PC-3 (cell line): Measurements from ENCODE around the gene MCU.

Experiments
- CTCF ChIP-seq: fragments of 300-600 bp; sonication (generic); conservative IDR thresholded peaks from 2 replicates; pipeline ENCODE4 v1.5.1; 2017; ENCODE audit warnings: antibody characterized with exemption, low read depth, mild to moderate bottlenecking, low read length
- EZH2 ChIP-seq: fragments of 300-600 bp; sonication (generic); IDR thresholded peaks from one replicate; pipeline ENCODE4 v1.6.1; 2017; ENCODE audit warnings: antibody characterized with exemption, mild to moderate bottlenecking, low read length; ENCODE audit not compliant: unreplicated experiment
- EZH2phosphoT487 ChIP-seq: fragments of 300-600 bp; sonication (generic); IDR thresholded peaks from 2 replicates; pipeline ENCODE4 v1.6.1; 2018; ENCODE audit warnings: mild to moderate bottlenecking, antibody characterized with exemption, low read length, borderline replicate concordance

GRCh38 chr10:72658696-72659400 is 33.1 kb upstream of the MCU start:
- TF ChIP-seq CTCF (no peak), EZH2 (no peak), EZH2phosphoT487 (no peak)
